ENCODE measurements around the gene POU4F1. TPM values are rescaled to one million over a fixed set of nuclear protein-coding genes. Genes with fewer than 3 reads are reported as not detected.

POU4F1 gene
- polyA plus RNA-seq, 4 donors = 0.06 TPM; not detected in 2

- FAIRE-seq = no peak
- H3K4me3 ChIP-seq (ENCODE audit: low read depth in 1 of 3, low read length in 3 of 3) = no peak overlapping the region
- no peak overlapping the region for H3K27ac ChIP-seq (ENCODE audit: low read depth in 1 of 3, low read length in 2 of 3)
- no peak for DNase-seq
- peaks cover 2 to 19% (median 11%) of the 10 kb centered on the region in 3 donors for H3K4me1 ChIP-seq (ENCODE audit: control insufficient read depth in 3 of 3, insufficient read depth in 2 of 3, low read depth in 1 of 3, low read length in 2 of 3)
- peaks cover 0 to 91% (median 64%) of the 10 kb centered on the region in 3 donors for H3K27me3 ChIP-seq (ENCODE audit: control insufficient read depth in 3 of 3, insufficient read depth in 3 of 3, low read length in 3 of 3)
- H3K36me3 ChIP-seq (ENCODE audit: control insufficient read depth in 3 of 3, insufficient read depth in 2 of 3, low read depth in 1 of 3, low read length in 3 of 3) = no peaks in the 10 kb centered on the region
- H3K9me3 ChIP-seq (ENCODE audit: control insufficient read depth in 2 of 2, insufficient read depth in 1 of 2, low read depth in 1 of 2, low read length in 1 of 2) = no peaks in the 10 kb centered on the region
- 8 to 16% (median 9%) methylated on average over 3 of the region's 3 CpGs for WGBS, 3 donors
Measured at GRCh38 chr13:78598116-78598781, 5.1 kb downstream of the POU4F1 start.

GRCh38 chr13:78597602-78597932, 5.8 kb downstream of the POU4F1 start:
- no peak for DNase-seq
- Histone ChIP-seq H3K9me3 (ENCODE audit: control insufficient read depth in 2 of 2, insufficient read depth in 1 of 2, low read depth in 1 of 2, low read length in 1 of 2) (no peaks in the 10 kb centered on the region), H3K27me3 (ENCODE audit: control insufficient read depth in 3 of 3, insufficient read depth in 3 of 3, low read length in 3 of 3) (peaks cover 0 to 90% (median 61%) of the 10 kb centered on the region in 3 donors), H3K36me3 (ENCODE audit: control insufficient read depth in 3 of 3, insufficient read depth in 2 of 3, low read depth in 1 of 3, low read length in 3 of 3) (no peaks in the 10 kb centered on the region), H3K4me1 (ENCODE audit: control insufficient read depth in 3 of 3, insufficient read depth in 2 of 3, low read depth in 1 of 3, low read length in 2 of 3) (peaks cover 2 to 19% (median 11%) of the 10 kb centered on the region in 3 donors), H3K4me3 (ENCODE audit: low read depth in 1 of 3, low read length in 3 of 3) (no peak overlapping the region), H3K27ac (ENCODE audit: low read depth in 1 of 3, low read length in 2 of 3) (no peak overlapping the region)
- 10 to 28% (median 13%) methylated on average over 7 of the region's 7 CpGs for WGBS, 3 donors
- FAIRE-seq = no peak

GRCh38 chr13:78596736-78597601, 6.4 kb downstream of the POU4F1 start:
- FAIRE-seq (no peak), DNase-seq (peak; percentile 32 to 42)
- Histone ChIP-seq H3K36me3 (ENCODE audit: control insufficient read depth in 3 of 3, insufficient read depth in 2 of 3, low read depth in 1 of 3, low read length in 3 of 3) (no peaks in the 10 kb centered on the region), H3K9me3 (ENCODE audit: control insufficient read depth in 2 of 2, insufficient read depth in 1 of 2, low read depth in 1 of 2, low read length in 1 of 2) (no peaks in the 10 kb centered on the region), H3K4me3 (ENCODE audit: low read depth in 1 of 3, low read length in 3 of 3) (no peak overlapping the region), H3K27ac (ENCODE audit: low read depth in 1 of 3, low read length in 2 of 3) (no peak overlapping the region), H3K4me1 (ENCODE audit: control insufficient read depth in 3 of 3, insufficient read depth in 2 of 3, low read depth in 1 of 3, low read length in 2 of 3) (peaks cover 2 to 19% (median 11%) of the 10 kb centered on the region in 3 donors), H3K27me3 (ENCODE audit: control insufficient read depth in 3 of 3, insufficient read depth in 3 of 3, low read length in 3 of 3) (peaks cover 0 to 88% (median 60%) of the 10 kb centered on the region in 3 donors)
- WGBS, 3 donors = 6 to 9% (median 6%) methylated on average over 50 of the region's 50 CpGs

- Histone ChIP-seq H3K4me3 (ENCODE audit: low read depth in 1 of 3, low read length in 3 of 3) (no peak overlapping the region), H3K4me1 (ENCODE audit: control insufficient read depth in 3 of 3, insufficient read depth in 2 of 3, low read depth in 1 of 3, low read length in 2 of 3) (peaks cover 1 to 16% (median 8%) of the 10 kb centered on the region in 3 donors)
- DNase-seq = no peak
Measured at GRCh38 chr13:78596399-78596735, 7.0 kb downstream of the POU4F1 start.

GRCh38 chr13:78595495-78596398, 7.6 kb downstream of the POU4F1 start:
- FAIRE-seq = no peak
- Histone ChIP-seq H3K4me1 (ENCODE audit: control insufficient read depth in 3 of 3, insufficient read depth in 2 of 3, low read depth in 1 of 3, low read length in 2 of 3) (peaks cover 0 to 14% (median 4%) of the 10 kb centered on the region in 3 donors), H3K27me3 (ENCODE audit: control insufficient read depth in 3 of 3, insufficient read depth in 3 of 3, low read length in 3 of 3) (peaks cover 0 to 78% (median 53%) of the 10 kb centered on the region in 3 donors), H3K36me3 (ENCODE audit: control insufficient read depth in 3 of 3, insufficient read depth in 2 of 3, low read depth in 1 of 3, low read length in 3 of 3) (no peaks in the 10 kb centered on the region), H3K27ac (ENCODE audit: low read depth in 1 of 3, low read length in 2 of 3) (no peak overlapping the region), H3K9me3 (ENCODE audit: control insufficient read depth in 2 of 2, insufficient read depth in 1 of 2, low read depth in 1 of 2, low read length in 1 of 2) (no peaks in the 10 kb centered on the region), H3K4me3 (ENCODE audit: low read depth in 1 of 3, low read length in 3 of 3) (peak overlapping the region in 1 of 3 donors; percentile 14)
- 4 to 8% (median 6%) methylated on average over 63 to 65 of the region's 65 CpGs for WGBS, 3 donors
- peak in 1 of 2 donors; percentile 40 for DNase-seq

More at GRCh38 chr13:78596399-78596735, 7.0 kb downstream of the POU4F1 start:
- no peaks in the 10 kb centered on the region for H3K36me3 ChIP-seq (ENCODE audit: control insufficient read depth in 3 of 3, insufficient read depth in 2 of 3, low read depth in 1 of 3, low read length in 3 of 3)
- WGBS, 3 donors = 4 to 6% (median 5%) methylated on average over 22 of the region's 22 CpGs
- no peaks in the 10 kb centered on the region for H3K9me3 ChIP-seq (ENCODE audit: control insufficient read depth in 2 of 2, insufficient read depth in 1 of 2, low read depth in 1 of 2, low read length in 1 of 2)
- FAIRE-seq = no peak
- H3K27me3 ChIP-seq (ENCODE audit: control insufficient read depth in 3 of 3, insufficient read depth in 3 of 3, low read length in 3 of 3) = peaks cover 0 to 84% (median 57%) of the 10 kb centered on the region in 3 donors
- H3K27ac ChIP-seq (ENCODE audit: low read depth in 1 of 3, low read length in 2 of 3) = no peak overlapping the region

- Histone ChIP-seq H3K9me3 (ENCODE audit: control insufficient read depth in 2 of 2, insufficient read depth in 1 of 2, low read depth in 1 of 2, low read length in 1 of 2) (no peaks in the 10 kb centered on the region), H3K27ac (ENCODE audit: low read depth in 1 of 3, low read length in 2 of 3) (no peak overlapping the region), H3K4me3 (ENCODE audit: low read depth in 1 of 3, low read length in 3 of 3) (no peak overlapping the region), H3K36me3 (ENCODE audit: control insufficient read depth in 3 of 3, insufficient read depth in 2 of 3, low read depth in 1 of 3, low read length in 3 of 3) (no peaks in the 10 kb centered on the region), H3K27me3 (ENCODE audit: control insufficient read depth in 3 of 3, insufficient read depth in 3 of 3, low read length in 3 of 3) (peaks cover 0 to 73% (median 48%) of the 10 kb centered on the region in 3 donors), H3K4me1 (ENCODE audit: control insufficient read depth in 3 of 3, insufficient read depth in 2 of 3, low read depth in 1 of 3, low read length in 2 of 3) (peaks cover 0 to 14% (median 4%) of the 10 kb centered on the region in 3 donors)
- 5 to 15% (median 6%) methylated on average over 8 of the region's 8 CpGs for WGBS, 3 donors
- DNase-seq = peak in 1 of 2 donors; percentile 11
- no peak for FAIRE-seq
Measured at GRCh38 chr13:78594456-78594975, 8.8 kb downstream of the POU4F1 start.

- no peak overlapping the region for H3K27ac ChIP-seq (ENCODE audit: low read depth in 1 of 3, low read length in 2 of 3)
- no peaks in the 10 kb centered on the region for H3K36me3 ChIP-seq (ENCODE audit: control insufficient read depth in 3 of 3, insufficient read depth in 2 of 3, low read depth in 1 of 3, low read length in 3 of 3)
- 7 to 13% (median 9%) methylated on average over 29 of the region's 29 CpGs for whole genome bisulfite sequencing, 3 donors
- H3K9me3 ChIP-seq (ENCODE audit: control insufficient read depth in 2 of 2, insufficient read depth in 1 of 2, low read depth in 1 of 2, low read length in 1 of 2) = no peaks in the 10 kb centered on the region
- no peak overlapping the region for H3K4me3 ChIP-seq (ENCODE audit: low read depth in 1 of 3, low read length in 3 of 3)
- DNase-seq = no peak
- FAIRE-seq = no peak
- peaks cover 0 to 73% (median 44%) of the 10 kb centered on the region in 3 donors for H3K27me3 ChIP-seq (ENCODE audit: control insufficient read depth in 3 of 3, insufficient read depth in 3 of 3, low read length in 3 of 3)
- peaks cover 0 to 14% (median 4%) of the 10 kb centered on the region in 3 donors for H3K4me1 ChIP-seq (ENCODE audit: control insufficient read depth in 3 of 3, insufficient read depth in 2 of 3, low read depth in 1 of 3, low read length in 2 of 3)
Measured at GRCh38 chr13:78593652-78594455, 9.5 kb downstream of the POU4F1 start.
